ENCODE results near the gene NRG2. TPM values are rescaled to one million over a fixed set of nuclear protein-coding genes. Genes with fewer than 3 reads are reported as not detected.
A peak's percentile ranks its signal among the peaks of the same experiment; 100 is the strongest.

Gene NRG2
- total RNA-seq, 2 experiments from 2014 or later = not detected

DNA sequence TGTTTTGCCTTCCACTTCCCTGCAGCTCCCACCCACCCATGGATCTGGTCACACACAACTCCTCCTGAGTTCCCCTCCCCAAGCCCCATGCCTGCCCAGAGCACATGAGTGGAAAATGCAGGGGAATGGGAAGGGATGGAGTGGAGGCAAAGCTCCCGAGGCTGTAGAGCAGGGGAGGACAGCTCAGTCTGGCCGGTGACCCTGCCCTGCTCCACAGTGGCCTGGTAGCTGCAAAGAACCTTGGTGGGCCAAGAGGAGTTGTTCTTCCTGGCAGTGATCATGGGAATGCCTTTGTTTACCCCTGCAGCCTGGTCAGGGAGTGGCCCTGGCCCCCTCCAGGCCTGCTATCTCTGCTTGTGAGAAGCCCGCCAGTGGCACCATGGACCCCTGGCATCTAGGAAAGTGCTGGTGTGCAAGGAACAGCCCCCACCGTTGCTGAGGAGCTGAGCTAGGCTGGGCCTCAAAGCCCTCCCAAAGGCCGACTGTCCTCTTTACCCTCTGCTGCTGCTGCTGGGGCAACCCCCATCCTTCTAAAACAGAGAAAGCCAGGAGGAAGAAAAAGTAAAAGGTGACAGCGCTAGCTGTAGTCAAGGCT is 187.1 kb downstream of the NRG2 start:
- ChIA-PET POLR2A (no interaction called here), CTCF (interaction anchor here (1.0 to 2.2 kb wide), 3 partner anchors 69 to 111 kb away, joined by 3 to 7 read pairs (median 4); no protein-coding TSS in a partner anchor)
- Mint-ChIP-seq H3K36me3 (ENCODE audit: low read depth) (no peaks in the 10 kb centered on the region), H3K27ac (no peak overlapping the region), H3K27me3 (no peaks in the 10 kb centered on the region), H3K4me1 (no peaks in the 10 kb centered on the region), H3K4me3 (no peak overlapping the region), H3K9me3 (no peaks in the 10 kb centered on the region)
- no peak for DNase-seq

DNA sequence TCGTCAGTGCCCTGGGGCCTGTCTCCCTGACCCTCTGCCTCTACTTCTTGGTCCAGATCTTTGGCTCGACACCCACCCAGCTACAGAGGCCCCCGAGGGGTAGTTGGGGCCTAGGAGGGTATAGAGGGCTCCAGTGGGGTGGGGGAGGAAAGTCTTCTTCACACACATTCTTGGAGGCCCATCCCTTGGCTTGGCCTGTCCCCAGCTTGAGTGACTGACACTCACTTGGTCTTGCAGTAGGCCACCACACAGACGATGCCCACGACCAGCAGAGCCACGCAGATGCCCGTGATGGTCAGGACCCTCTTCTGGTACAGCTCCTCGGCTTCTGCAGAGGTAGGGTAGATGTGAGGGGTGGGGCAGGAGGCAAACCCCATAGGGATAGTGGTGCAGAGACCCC is 187.6 kb downstream of the NRG2 start:
- ChIA-PET POLR2A (no interaction called here), CTCF (interaction anchor here (0.5 to 2.2 kb wide), 5 partner anchors 13 to 252 kb away, joined by 3 to 7 read pairs (median 4); no protein-coding TSS in a partner anchor)
- H3K9me3 Mint-ChIP-seq = no peaks in the 10 kb centered on the region
- H3K27me3 Mint-ChIP-seq = no peaks in the 10 kb centered on the region
- no peak for DNase-seq
- H3K4me3 Mint-ChIP-seq = no peak overlapping the region
- no peaks in the 10 kb centered on the region for H3K4me1 Mint-ChIP-seq
- no peaks in the 10 kb centered on the region for H3K36me3 Mint-ChIP-seq (ENCODE audit: low read depth)
- no peak overlapping the region for H3K27ac Mint-ChIP-seq

GRCh38 chr5:139854953-139855352 is 188.1 kb downstream of the NRG2 start:
- CTCF ChIA-PET = interaction anchor here (0.5 to 2.2 kb wide), 5 partner anchors 13 to 251 kb away, joined by 3 to 7 read pairs (median 4); no protein-coding TSS in a partner anchor
- POLR2A ChIA-PET = no interaction called here
- Mint-ChIP-seq H3K4me3 (no peak overlapping the region), H3K9me3 (no peaks in the 10 kb centered on the region), H3K27me3 (peaks cover 1% of the 10 kb centered on the region), H3K4me1 (no peaks in the 10 kb centered on the region), H3K36me3 (ENCODE audit: low read depth) (no peaks in the 10 kb centered on the region), H3K27ac (no peak overlapping the region)
- DNase-seq = no peak

DNA sequence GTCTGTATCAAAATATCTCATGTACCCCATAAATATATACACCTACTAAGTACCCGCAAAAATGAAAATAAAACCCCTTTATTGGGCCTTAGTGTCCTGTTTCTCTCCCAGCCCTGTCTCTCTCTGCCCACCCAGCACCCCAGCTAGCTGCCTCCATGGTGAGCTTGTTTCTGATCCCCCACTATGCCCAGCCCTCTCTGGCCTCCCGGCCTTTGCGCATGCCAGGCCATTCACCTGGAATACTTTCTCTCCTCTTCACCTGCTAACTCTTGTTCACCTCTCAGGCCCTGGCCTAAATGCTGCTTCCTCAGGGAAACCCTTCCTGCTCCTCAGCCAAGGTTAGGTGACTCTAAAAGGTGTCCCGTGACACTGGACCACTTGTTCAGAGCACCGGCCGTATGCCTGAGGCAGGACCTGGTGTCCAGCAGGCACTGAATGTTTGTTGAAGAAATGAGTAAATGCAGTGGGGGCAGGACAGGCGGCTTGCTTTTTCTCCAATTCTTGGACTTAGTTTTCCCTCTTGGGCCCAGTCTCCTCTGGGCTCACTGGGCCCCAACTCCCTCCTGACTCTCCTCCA is 189.0 kb downstream of the NRG2 start:
- no peaks in the 10 kb centered on the region for H3K9me3 Mint-ChIP-seq
- no peaks in the 10 kb centered on the region for H3K4me1 Mint-ChIP-seq
- peaks cover 8% of the 10 kb centered on the region for H3K27me3 Mint-ChIP-seq
- CTCF ChIA-PET = interaction anchor here (0.9 to 1.7 kb wide), 2 partner anchors 12 to 40 kb away, joined by 3 to 5 read pairs; no protein-coding TSS in a partner anchor
- H3K4me3 Mint-ChIP-seq = no peak overlapping the region
- DNase-seq = no peak
- no peak overlapping the region for H3K27ac Mint-ChIP-seq
- POLR2A ChIA-PET = no interaction called here
- H3K36me3 Mint-ChIP-seq (ENCODE audit: low read depth) = no peaks in the 10 kb centered on the region

DNA sequence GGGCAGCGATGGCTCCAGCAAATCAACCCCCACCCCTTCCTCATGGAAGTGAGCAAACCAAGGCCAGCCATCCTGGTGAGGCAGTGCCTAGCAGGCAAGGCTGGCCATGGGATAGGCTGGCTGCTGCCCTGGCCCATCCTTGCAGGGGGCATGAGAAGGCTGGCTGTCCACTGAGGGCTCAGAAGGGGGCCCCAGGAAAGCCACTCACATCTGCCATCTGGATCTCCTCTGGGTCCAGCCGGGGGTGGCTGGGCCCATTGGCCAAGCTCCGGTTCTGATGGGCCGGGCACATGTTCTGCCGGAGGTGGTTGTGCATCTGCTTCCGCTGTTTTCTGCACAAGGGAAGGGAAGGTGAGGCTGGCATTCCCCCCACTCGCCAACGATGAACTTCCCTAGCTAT is 190.4 kb downstream of the NRG2 start:
- ChIA-PET CTCF (interaction anchor here (1.1 to 1.3 kb wide), 2 partner anchors 87 to 116 kb away, joined by 3 to 4 read pairs; no protein-coding TSS in a partner anchor), POLR2A (no interaction called here)
- H3K9me3 Mint-ChIP-seq = no peaks in the 10 kb centered on the region
- H3K27me3 Mint-ChIP-seq = peaks cover 13% of the 10 kb centered on the region
- no peaks in the 10 kb centered on the region for H3K36me3 Mint-ChIP-seq (ENCODE audit: low read depth)
- no peak for DNase-seq
- H3K27ac Mint-ChIP-seq = no peak overlapping the region
- H3K4me1 Mint-ChIP-seq = peaks cover 4% of the 10 kb centered on the region
- no peak overlapping the region for H3K4me3 Mint-ChIP-seq

- ChIA-PET CTCF (interaction anchor here (1.1 to 1.3 kb wide), 2 partner anchors 86 to 117 kb away, joined by 3 to 4 read pairs; no protein-coding TSS in a partner anchor), POLR2A (no interaction called here)
- H3K27ac Mint-ChIP-seq = no peak overlapping the region
- peaks cover 6% of the 10 kb centered on the region for H3K4me1 Mint-ChIP-seq
- H3K4me3 Mint-ChIP-seq = no peak overlapping the region
- peaks cover 19% of the 10 kb centered on the region for H3K27me3 Mint-ChIP-seq
- no peaks in the 10 kb centered on the region for H3K36me3 Mint-ChIP-seq (ENCODE audit: low read depth)
- no peak for DNase-seq
- no peaks in the 10 kb centered on the region for H3K9me3 Mint-ChIP-seq
Measured at GRCh38 chr5:139851558-139851957, 191.5 kb downstream of the NRG2 start.

DNA sequence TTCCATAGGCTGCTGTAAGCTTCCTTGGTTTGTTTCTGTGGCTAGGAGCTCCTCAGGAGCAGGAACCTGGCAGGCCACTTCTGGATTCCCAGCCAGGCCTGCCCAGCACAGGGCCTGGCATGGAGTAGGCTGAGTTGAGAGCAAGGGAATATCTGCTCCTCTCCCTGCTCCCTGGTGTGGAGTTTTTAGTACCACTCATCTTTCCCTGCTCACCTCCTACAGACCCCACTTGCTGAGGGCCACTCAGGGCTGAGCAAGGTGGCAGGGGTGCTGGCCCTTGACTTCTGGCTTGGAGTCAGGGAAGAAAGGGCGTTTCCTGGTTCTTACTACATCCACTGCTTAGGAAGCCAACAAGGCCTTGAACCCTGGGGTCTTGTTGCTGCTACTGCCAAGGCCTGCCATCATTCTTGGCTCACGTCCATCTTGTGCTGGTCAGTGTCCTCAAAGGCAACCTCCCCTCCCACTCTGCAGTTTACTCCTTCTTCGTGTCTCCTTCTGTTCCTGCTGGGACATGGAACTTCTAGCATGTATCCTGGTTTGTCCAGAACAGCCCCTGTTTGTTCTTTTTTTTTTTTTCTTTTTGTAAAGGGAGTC is 192.6 kb downstream of the NRG2 start:
- peaks cover 6% of the 10 kb centered on the region for H3K4me1 Mint-ChIP-seq
- POLR2A ChIA-PET = no interaction called here
- peaks cover 28% of the 10 kb centered on the region for H3K27me3 Mint-ChIP-seq
- no peaks in the 10 kb centered on the region for H3K36me3 Mint-ChIP-seq (ENCODE audit: low read depth)
- no peak overlapping the region for H3K4me3 Mint-ChIP-seq
- no peak for DNase-seq
- H3K27ac Mint-ChIP-seq = no peak overlapping the region
- CTCF ChIA-PET = interaction anchor here (0.8 to 1.3 kb wide), 3 partner anchors 13 to 63 kb away, joined by 3 to 7 read pairs (median 4); no protein-coding TSS in a partner anchor
- H3K9me3 Mint-ChIP-seq = no peaks in the 10 kb centered on the region

- POLR2A ChIA-PET = no interaction called here
Measured at GRCh38 chr5:139849942-139850341, 193.2 kb downstream of the NRG2 start.

GRCh38 chr5:139849501-139849900 is 193.6 kb downstream of the NRG2 start:
- ChIA-PET POLR2A (no interaction called here), CTCF (interaction anchor here (0.8 to 1.4 kb wide), 4 partner anchors 11 to 62 kb away, joined by 3 to 7 read pairs (median 4); no protein-coding TSS in a partner anchor)
- Mint-ChIP-seq H3K27ac (no peak overlapping the region), H3K9me3 (no peaks in the 10 kb centered on the region), H3K4me1 (peaks cover 8% of the 10 kb centered on the region), H3K36me3 (ENCODE audit: low read depth) (no peaks in the 10 kb centered on the region), H3K4me3 (no peak overlapping the region), H3K27me3 (peaks cover 35% of the 10 kb centered on the region)
- DNase-seq = no peak

More at GRCh38 chr5:139849942-139850341, 193.2 kb downstream of the NRG2 start:
- CTCF ChIA-PET = interaction anchor here (0.8 to 1.4 kb wide), 5 partner anchors 11 to 63 kb away, joined by 3 to 7 read pairs (median 3); no protein-coding TSS in a partner anchor
- Mint-ChIP-seq H3K4me3 (peak overlapping the region; percentile 5), H3K4me1 (peaks cover 6% of the 10 kb centered on the region), H3K27me3 (peaks cover 33% of the 10 kb centered on the region), H3K27ac (peak overlapping the region; percentile 48), H3K36me3 (ENCODE audit: low read depth) (no peaks in the 10 kb centered on the region), H3K9me3 (no peaks in the 10 kb centered on the region)
- no peak for DNase-seq

DNA sequence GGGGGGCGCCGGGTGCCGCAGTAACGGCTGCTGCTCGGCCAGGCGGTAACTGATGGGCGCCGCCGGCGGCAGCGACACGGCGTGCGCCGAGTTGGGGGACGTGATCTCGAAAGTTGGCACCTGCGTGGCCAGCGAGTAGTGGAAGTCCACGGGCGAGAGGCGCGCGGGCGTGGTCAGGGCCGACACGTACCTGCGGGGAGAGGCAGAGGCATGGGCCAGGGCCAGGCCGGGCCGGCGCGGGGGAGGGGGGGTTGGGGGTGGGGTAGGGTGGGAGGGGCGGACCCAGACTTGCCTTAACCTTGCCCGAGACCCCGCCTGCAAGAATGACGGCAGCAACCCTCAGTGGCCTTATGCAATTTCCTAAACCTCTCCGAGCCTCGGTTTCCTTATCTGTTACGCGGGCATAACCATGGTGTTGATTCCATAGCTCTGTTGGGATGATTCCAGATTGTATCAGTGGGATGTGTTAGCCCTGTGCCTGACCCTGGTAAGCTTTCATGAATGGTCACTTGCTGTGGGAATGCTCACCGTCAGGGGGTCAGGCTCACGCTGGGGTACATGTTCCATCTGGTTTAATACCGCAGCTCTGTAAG is 194.5 kb downstream of the NRG2 start:
- peaks cover 10% of the 10 kb centered on the region for H3K4me1 Mint-ChIP-seq
- no peaks in the 10 kb centered on the region for H3K36me3 Mint-ChIP-seq (ENCODE audit: low read depth)
- POLR2A ChIA-PET = no interaction called here
- H3K4me3 Mint-ChIP-seq = peak overlapping the region; percentile 58
- peaks cover 37% of the 10 kb centered on the region for H3K27me3 Mint-ChIP-seq
- no peak overlapping the region for H3K27ac Mint-ChIP-seq
- CTCF ChIA-PET = interaction anchor here (0.7 to 1.4 kb wide), 3 partner anchors 12 to 52 kb away, joined by 3 read pairs; no protein-coding TSS in a partner anchor
- no peaks in the 10 kb centered on the region for H3K9me3 Mint-ChIP-seq
- DNase-seq = peak; percentile 21

GRCh38 chr5:139847790-139848507 is 195.2 kb downstream of the NRG2 start:
- ChIA-PET CTCF (interaction anchor here (0.6 to 1.3 kb wide), 4 partner anchors 25 to 412 kb away, joined by 3 read pairs; no protein-coding TSS in a partner anchor), POLR2A (no interaction called here)
- peaks cover 39% of the 10 kb centered on the region for H3K27me3 Mint-ChIP-seq
- DNase-seq = peak; percentile 64
- no peak overlapping the region for H3K27ac Mint-ChIP-seq
- H3K36me3 Mint-ChIP-seq (ENCODE audit: low read depth) = no peaks in the 10 kb centered on the region
- H3K9me3 Mint-ChIP-seq = no peaks in the 10 kb centered on the region
- peaks cover 10% of the 10 kb centered on the region for H3K4me1 Mint-ChIP-seq
- no peak overlapping the region for H3K4me3 Mint-ChIP-seq

DNA sequence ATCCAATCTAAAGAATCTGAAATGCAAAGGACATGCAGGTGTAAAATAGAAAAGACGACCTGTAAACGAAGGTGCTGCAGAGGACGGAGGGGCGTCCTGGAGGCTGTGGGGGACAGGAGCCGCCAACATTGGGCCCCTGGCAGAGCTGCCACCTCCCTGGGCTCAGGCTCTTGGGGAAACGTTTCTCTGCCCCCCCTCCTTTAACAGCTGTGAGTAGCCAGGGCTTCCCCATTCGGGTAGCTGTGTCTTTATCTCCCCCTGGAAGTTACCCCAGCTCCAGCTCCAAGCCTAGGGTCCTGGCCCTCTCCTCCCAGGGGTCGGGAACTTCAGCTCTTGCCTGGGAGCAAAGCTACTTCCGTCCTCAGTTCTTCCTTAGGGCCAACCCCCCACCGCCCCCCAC is 196.0 kb downstream of the NRG2 start:
- DNase-seq = no peak
- Mint-ChIP-seq H3K4me1 (peaks cover 10% of the 10 kb centered on the region), H3K27me3 (peaks cover 42% of the 10 kb centered on the region), H3K4me3 (no peak overlapping the region), H3K9me3 (no peaks in the 10 kb centered on the region), H3K27ac (no peak overlapping the region), H3K36me3 (ENCODE audit: low read depth) (no peaks in the 10 kb centered on the region)
- ChIA-PET CTCF (interaction anchor here (0.6 to 1.3 kb wide), 3 partner anchors 72 to 411 kb away, joined by 3 read pairs; no protein-coding TSS in a partner anchor), POLR2A (no interaction called here)

Measured in activated CD4-positive, alpha-beta T cell treated with anti-CD3 and anti-CD28 coated beads, Interleukin-2, amount 10 ng/mL, durations not matched to agents 7 days and 5 days (primary cell).